ENCODE data around the gene FAM210B.

The FAM210B gene

DNA sequence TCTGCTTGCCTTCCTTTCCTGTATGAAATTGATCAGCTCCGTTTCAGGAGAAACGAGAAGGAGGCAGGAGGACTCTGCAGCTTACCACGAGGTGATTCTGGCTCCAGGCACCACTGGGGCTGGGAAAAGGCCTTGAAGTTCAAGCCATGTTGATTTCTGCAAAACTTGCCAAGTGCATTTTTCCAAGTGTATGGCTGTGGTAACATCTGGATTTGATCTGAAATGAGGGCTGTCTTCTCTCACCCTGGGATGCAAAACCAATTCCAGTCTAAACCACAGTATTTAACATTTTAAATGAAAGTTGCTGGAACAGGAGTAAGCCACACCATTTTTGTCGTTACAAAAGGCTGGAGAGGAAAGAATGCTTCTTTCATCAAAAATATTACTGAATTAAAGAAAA lies 36.1 kb upstream of the FAM210B start:
- no peaks in the 10 kb centered on the region for H3K9me2 ChIP-seq (replicated peaks; ENCODE audit: control insufficient read depth, low read length)
- no peak overlapping the region for H3K4me3 ChIP-seq (ENCODE audit: low read length)
- H3K4me2 ChIP-seq (ENCODE audit: low read length) = no peak overlapping the region
- H3K27ac ChIP-seq (ENCODE audit: low read depth, low read length) = no peak overlapping the region
- H3K27me3 ChIP-seq (ENCODE audit: control insufficient read depth, low read length) = no peaks in the 10 kb centered on the region
- no peaks in the 10 kb centered on the region for H3K36me3 ChIP-seq (ENCODE audit: control insufficient read depth, low read length)
- H3K9me3 ChIP-seq (ENCODE audit: control insufficient read depth, insufficient read depth, low read length) = no peaks in the 10 kb centered on the region
- H3K4me1 ChIP-seq (ENCODE audit: control insufficient read depth, low read length) = no peaks in the 10 kb centered on the region
- TF ChIP-seq EZH2phosphoT487 (IDR thresholded peaks at IDR 0.05; ENCODE audit: borderline replicate concordance, low read length) = no peak
- TF ChIP-seq, protein P1, sequence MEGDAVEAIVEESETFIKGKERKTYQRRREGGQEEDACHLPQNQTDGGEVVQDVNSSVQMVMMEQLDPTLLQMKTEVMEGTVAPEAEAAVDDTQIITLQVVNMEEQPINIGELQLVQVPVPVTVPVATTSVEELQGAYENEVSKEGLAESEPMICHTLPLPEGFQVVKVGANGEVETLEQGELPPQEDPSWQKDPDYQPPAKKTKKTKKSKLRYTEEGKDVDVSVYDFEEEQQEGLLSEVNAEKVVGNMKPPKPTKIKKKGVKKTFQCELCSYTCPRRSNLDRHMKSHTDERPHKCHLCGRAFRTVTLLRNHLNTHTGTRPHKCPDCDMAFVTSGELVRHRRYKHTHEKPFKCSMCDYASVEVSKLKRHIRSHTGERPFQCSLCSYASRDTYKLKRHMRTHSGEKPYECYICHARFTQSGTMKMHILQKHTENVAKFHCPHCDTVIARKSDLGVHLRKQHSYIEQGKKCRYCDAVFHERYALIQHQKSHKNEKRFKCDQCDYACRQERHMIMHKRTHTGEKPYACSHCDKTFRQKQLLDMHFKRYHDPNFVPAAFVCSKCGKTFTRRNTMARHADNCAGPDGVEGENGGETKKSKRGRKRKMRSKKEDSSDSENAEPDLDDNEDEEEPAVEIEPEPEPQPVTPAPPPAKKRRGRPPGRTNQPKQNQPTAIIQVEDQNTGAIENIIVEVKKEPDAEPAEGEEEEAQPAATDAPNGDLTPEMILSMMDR (IDR thresholded peaks at IDR 0.05; ENCODE audit: low read depth, low read length, poor library complexity, severe bottlenecking) = no peak
- no peaks in the 10 kb centered on the region for H3K79me2 ChIP-seq (ENCODE audit: control insufficient read depth, low read length)
- H3F3A ChIP-seq (ENCODE audit: control insufficient read depth, insufficient read depth) = no peaks in the 10 kb centered on the region
- no peaks in the 10 kb centered on the region for H4K20me1 ChIP-seq (ENCODE audit: control insufficient read depth, insufficient read depth, low read depth, low read length)

DNA sequence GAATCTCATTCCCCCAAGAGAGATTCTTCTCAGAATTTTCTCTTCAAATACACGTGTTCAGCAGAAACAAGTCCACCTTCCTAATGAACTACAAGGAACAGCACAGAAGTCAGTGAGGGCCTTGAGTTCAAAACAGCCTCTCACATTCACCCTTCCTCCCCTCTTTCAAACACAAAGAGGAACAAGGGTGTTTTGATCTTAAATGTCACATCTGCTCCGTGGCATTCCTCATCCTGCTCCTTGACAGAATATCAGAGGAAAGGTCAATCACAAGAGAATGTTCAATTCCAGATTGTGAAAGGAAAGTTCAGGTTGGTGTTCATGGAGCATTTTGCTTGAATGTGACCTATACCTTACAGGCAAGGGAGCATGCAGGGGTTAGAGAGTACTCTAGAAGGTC lies 35.6 kb upstream of the FAM210B start:
- Histone ChIP-seq H3K27ac (ENCODE audit: low read depth, low read length) (no peak overlapping the region), H3K36me3 (ENCODE audit: control insufficient read depth, low read length) (no peaks in the 10 kb centered on the region), H3K4me3 (ENCODE audit: low read length) (no peak overlapping the region), H3K79me2 (ENCODE audit: control insufficient read depth, low read length) (no peaks in the 10 kb centered on the region), H3K9me2 (replicated peaks; ENCODE audit: control insufficient read depth, low read length) (no peaks in the 10 kb centered on the region), H3K4me2 (ENCODE audit: low read length) (no peak overlapping the region), H3K4me1 (ENCODE audit: control insufficient read depth, low read length) (no peaks in the 10 kb centered on the region), H3K27me3 (ENCODE audit: control insufficient read depth, low read length) (no peaks in the 10 kb centered on the region), H3F3A (ENCODE audit: control insufficient read depth, insufficient read depth) (no peaks in the 10 kb centered on the region), H4K20me1 (ENCODE audit: control insufficient read depth, insufficient read depth, low read depth, low read length) (no peaks in the 10 kb centered on the region), H3K9me3 (ENCODE audit: control insufficient read depth, insufficient read depth, low read length) (no peaks in the 10 kb centered on the region)
- no peak for TF ChIP-seq EZH2phosphoT487 (IDR thresholded peaks at IDR 0.05; ENCODE audit: borderline replicate concordance, low read length)
- TF ChIP-seq, protein P1 (IDR thresholded peaks at IDR 0.05; ENCODE audit: low read depth, low read length, poor library complexity, severe bottlenecking) = no peak

DNA sequence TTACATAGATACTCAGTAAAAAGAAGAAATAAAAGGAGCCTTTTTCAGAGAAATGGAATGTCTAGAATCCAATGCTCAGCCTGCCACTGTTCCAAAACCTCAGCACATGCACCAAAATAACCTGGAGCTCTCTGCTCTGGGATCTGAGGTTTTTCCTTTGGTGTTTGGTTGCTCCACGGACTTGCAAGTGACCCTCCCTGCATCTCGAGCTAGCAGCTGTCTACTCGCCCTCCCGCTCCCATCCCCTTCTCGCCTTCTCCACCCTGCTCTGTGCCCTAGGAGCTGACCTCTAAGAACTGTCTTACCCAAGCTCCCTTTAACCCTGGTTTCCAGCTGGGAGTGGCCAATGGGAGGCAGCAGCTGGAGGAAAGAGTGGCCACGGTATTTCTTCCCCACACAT lies 35.1 kb upstream of the FAM210B start:
- no peak overlapping the region for H3K27ac ChIP-seq (ENCODE audit: low read depth, low read length)
- H3K27me3 ChIP-seq (ENCODE audit: control insufficient read depth, low read length) = no peaks in the 10 kb centered on the region
- H3K9me3 ChIP-seq (ENCODE audit: control insufficient read depth, insufficient read depth, low read length) = no peaks in the 10 kb centered on the region
- H3K4me3 ChIP-seq (ENCODE audit: low read length) = no peak overlapping the region
- no peaks in the 10 kb centered on the region for H3K79me2 ChIP-seq (ENCODE audit: control insufficient read depth, low read length)
- no peaks in the 10 kb centered on the region for H4K20me1 ChIP-seq (ENCODE audit: control insufficient read depth, insufficient read depth, low read depth, low read length)
- no peak overlapping the region for H3K4me2 ChIP-seq (ENCODE audit: low read length)
- H3K36me3 ChIP-seq (ENCODE audit: control insufficient read depth, low read length) = no peaks in the 10 kb centered on the region
- no peaks in the 10 kb centered on the region for H3K4me1 ChIP-seq (ENCODE audit: control insufficient read depth, low read length)
- no peak for TF ChIP-seq EZH2phosphoT487 (IDR thresholded peaks at IDR 0.05; ENCODE audit: borderline replicate concordance, low read length)
- TF ChIP-seq, protein P1 (IDR thresholded peaks at IDR 0.05; ENCODE audit: low read depth, low read length, poor library complexity, severe bottlenecking) = no peak
- H3F3A ChIP-seq (ENCODE audit: control insufficient read depth, insufficient read depth) = no peaks in the 10 kb centered on the region
- no peaks in the 10 kb centered on the region for H3K9me2 ChIP-seq (replicated peaks; ENCODE audit: control insufficient read depth, low read length)

DNA sequence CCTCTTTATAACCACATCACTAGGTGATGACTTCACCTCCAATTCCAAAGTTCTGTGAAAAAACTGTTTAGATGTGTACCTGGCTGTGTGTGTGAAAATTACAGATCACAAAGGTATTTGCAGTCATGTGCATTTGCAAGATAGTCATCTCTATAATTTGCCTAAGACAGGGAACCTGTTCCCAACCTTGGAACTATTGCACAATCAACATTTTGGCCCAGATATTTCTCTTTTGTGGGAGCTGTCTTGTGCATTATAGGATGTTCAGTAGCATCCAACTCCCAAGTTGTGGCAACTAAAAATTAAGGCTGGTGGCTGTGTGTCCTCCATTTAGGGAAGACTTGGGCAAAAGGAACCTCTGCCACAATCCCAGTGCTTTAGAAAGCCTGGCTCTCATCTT lies 34.0 kb upstream of the FAM210B start:
- Histone ChIP-seq H3K27ac (ENCODE audit: low read depth, low read length) (no peak overlapping the region), H3K9me2 (replicated peaks; ENCODE audit: control insufficient read depth, low read length) (no peaks in the 10 kb centered on the region), H4K20me1 (ENCODE audit: control insufficient read depth, insufficient read depth, low read depth, low read length) (no peaks in the 10 kb centered on the region), H3F3A (ENCODE audit: control insufficient read depth, insufficient read depth) (no peaks in the 10 kb centered on the region), H3K4me2 (ENCODE audit: low read length) (no peak overlapping the region), H3K79me2 (ENCODE audit: control insufficient read depth, low read length) (no peaks in the 10 kb centered on the region), H3K4me3 (ENCODE audit: low read length) (no peak overlapping the region), H3K4me1 (ENCODE audit: control insufficient read depth, low read length) (no peaks in the 10 kb centered on the region), H3K27me3 (ENCODE audit: control insufficient read depth, low read length) (no peaks in the 10 kb centered on the region), H3K36me3 (ENCODE audit: control insufficient read depth, low read length) (no peaks in the 10 kb centered on the region), H3K9me3 (ENCODE audit: control insufficient read depth, insufficient read depth, low read length) (no peaks in the 10 kb centered on the region)
- TF ChIP-seq, protein P1 (IDR thresholded peaks at IDR 0.05; ENCODE audit: low read depth, low read length, poor library complexity, severe bottlenecking) = no peak
- no peak for TF ChIP-seq EZH2phosphoT487 (IDR thresholded peaks at IDR 0.05; ENCODE audit: borderline replicate concordance, low read length)
